Measurements from ENCODE around the gene PIM3.

The PIM3 gene

DNA sequence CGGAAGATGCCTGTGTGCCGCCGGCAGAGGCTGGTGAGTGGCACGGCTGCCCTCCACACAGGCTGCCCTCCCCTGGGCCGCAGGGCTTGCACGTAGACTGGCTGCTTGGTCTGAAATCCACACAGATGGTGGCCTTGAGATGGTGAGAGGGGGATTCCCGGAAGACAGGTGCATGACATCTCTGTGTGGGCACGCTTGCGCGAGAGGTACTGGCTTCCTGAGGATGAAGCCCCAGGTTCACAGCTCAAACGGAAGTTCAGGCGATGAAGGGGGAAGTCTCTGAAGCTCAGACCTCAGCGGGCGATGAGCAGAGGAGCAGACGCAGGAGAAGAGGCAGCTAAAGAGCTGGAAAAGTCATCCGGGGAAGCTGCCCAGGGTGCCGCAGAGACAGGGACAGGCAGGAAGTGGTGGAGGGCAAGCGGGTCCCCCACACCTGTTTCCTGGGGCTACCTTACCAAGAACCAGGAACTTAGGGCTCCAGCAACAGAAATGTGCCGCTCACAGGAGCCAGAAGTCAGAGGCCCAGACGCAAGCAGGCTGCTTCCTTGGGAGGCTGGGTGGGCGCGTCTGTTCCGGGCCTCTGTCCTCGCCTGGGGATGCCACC is 34.9 kb upstream of the PIM3 start:
- Histone ChIP-seq H3K36me3 (ENCODE audit: control insufficient read depth, insufficient read depth, low read length) (peaks cover 11% of the 10 kb centered on the region), H3K4me3 (replicated peaks; ENCODE audit: low read depth, low read length) (peak overlapping the region; percentile 38), H3K27me3 (replicated peaks; ENCODE audit: control insufficient read depth, insufficient read depth, low read length) (no peaks in the 10 kb centered on the region)
- peak; percentile 86 for DNase-seq (ENCODE audit: extremely low read depth, insufficient read length)
- TF ChIP-seq, protein P1, sequence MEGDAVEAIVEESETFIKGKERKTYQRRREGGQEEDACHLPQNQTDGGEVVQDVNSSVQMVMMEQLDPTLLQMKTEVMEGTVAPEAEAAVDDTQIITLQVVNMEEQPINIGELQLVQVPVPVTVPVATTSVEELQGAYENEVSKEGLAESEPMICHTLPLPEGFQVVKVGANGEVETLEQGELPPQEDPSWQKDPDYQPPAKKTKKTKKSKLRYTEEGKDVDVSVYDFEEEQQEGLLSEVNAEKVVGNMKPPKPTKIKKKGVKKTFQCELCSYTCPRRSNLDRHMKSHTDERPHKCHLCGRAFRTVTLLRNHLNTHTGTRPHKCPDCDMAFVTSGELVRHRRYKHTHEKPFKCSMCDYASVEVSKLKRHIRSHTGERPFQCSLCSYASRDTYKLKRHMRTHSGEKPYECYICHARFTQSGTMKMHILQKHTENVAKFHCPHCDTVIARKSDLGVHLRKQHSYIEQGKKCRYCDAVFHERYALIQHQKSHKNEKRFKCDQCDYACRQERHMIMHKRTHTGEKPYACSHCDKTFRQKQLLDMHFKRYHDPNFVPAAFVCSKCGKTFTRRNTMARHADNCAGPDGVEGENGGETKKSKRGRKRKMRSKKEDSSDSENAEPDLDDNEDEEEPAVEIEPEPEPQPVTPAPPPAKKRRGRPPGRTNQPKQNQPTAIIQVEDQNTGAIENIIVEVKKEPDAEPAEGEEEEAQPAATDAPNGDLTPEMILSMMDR (IDR thresholded peaks at IDR 0.05; ENCODE audit: insufficient read depth, low read length, poor library complexity, severe bottlenecking), result no peak

DNA sequence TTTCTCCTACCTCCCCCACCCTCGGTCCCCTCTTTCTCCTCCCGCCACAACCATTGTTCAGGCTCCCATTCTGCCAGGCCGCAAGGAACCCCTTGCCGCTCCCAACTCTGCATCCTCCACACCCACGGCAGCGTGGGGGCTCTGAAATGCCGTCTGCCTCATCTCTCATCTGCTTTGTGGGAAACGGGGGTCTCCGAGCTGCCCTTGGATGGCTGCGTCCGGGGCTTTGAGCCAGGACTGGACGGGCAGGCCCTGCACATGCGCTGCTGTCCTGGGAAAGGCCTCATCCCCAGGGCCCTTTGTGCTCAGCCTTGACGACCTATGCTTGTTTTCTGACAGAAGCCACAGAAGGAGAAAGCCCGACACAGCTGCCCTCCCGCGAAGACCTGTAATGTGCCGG is 33.7 kb upstream of the PIM3 start:
- no peak overlapping the region for H3K4me3 ChIP-seq (replicated peaks; ENCODE audit: low read depth, low read length)
- DNase-seq (ENCODE audit: extremely low read depth, insufficient read length), result no peak

DNA sequence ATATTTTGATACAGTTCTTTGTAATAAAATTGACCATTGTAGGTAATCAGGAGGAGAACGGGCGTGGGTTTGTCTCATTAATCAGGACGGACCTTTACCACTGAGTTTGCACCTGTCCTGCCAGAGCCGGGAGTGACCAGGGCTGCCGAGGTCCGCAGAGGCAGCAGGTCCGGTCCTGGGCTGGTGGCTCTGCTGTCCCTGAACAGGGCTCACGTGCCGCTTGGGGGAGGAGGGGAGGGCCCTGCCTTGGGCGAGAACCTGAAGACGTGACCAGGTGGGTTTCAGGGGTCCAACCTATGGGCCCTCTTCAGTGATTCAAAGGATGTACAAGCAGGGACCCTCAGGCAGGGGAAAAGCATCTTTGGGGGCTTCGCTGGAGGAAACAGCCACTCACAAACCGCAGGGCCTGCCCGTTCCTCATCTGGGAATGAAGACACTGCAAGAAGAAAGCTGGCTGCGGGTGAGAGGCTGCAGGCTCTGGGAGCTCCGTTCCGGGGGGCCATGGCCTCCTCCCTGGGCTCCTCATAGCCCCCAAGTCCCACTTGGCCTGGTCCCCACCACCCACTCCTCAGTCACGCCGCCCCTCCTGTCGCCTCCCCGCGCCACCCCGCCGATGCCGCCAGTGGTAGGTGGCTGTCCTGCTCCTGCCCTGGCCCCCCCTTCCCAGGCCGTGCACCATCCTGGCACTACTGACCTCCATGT is 32.9 kb upstream of the PIM3 start:
- Histone ChIP-seq H3K27me3 (replicated peaks; ENCODE audit: control insufficient read depth, insufficient read depth, low read length) (no peaks in the 10 kb centered on the region), H3K36me3 (ENCODE audit: control insufficient read depth, insufficient read depth, low read length) (no peaks in the 10 kb centered on the region; the same call in none of the 2 replicates), H3K4me3 (replicated peaks; ENCODE audit: low read depth, low read length) (no peak overlapping the region)
- DNase-seq (ENCODE audit: extremely low read depth, insufficient read length), result no peak
- TF ChIP-seq, protein P1 (IDR thresholded peaks at IDR 0.05; ENCODE audit: insufficient read depth, low read length, poor library complexity, severe bottlenecking), result no peak

More for the DNA sequence above, 33.7 kb upstream of the PIM3 start:
- no peaks in the 10 kb centered on the region; the same call in none of the 2 replicates for H3K36me3 ChIP-seq (ENCODE audit: control insufficient read depth, insufficient read depth, low read length)
- no peaks in the 10 kb centered on the region for H3K27me3 ChIP-seq (replicated peaks; ENCODE audit: control insufficient read depth, insufficient read depth, low read length)
- TF ChIP-seq, protein P1 (IDR thresholded peaks at IDR 0.05; ENCODE audit: insufficient read depth, low read length, poor library complexity, severe bottlenecking), result no peak

DNA sequence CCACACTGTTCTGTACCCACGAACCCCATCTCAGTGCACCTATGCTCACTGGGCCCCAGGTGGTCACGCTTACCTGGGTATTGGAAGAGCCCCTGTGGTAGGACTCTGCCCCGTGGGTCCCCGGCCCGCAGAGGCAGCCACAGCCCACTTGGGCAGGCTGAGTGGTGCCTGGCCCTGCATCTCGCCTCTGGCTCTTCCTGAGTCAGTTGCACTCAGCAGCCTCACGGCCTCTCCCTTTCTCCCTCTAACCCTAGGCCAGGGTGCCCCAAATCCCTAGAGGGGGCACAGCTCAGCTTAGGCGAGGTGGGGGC is 32.4 kb upstream of the PIM3 start:
- no peak overlapping the region for H3K4me3 ChIP-seq (replicated peaks; ENCODE audit: low read depth, low read length)
- no peaks in the 10 kb centered on the region for H3K27me3 ChIP-seq (replicated peaks; ENCODE audit: control insufficient read depth, insufficient read depth, low read length)
- no peak for DNase-seq (ENCODE audit: extremely low read depth, insufficient read length)
- TF ChIP-seq, protein P1 (IDR thresholded peaks at IDR 0.05; ENCODE audit: insufficient read depth, low read length, poor library complexity, severe bottlenecking), result no peak
- no peaks in the 10 kb centered on the region; the same call in none of the 2 replicates for H3K36me3 ChIP-seq (ENCODE audit: control insufficient read depth, insufficient read depth, low read length)

DNA sequence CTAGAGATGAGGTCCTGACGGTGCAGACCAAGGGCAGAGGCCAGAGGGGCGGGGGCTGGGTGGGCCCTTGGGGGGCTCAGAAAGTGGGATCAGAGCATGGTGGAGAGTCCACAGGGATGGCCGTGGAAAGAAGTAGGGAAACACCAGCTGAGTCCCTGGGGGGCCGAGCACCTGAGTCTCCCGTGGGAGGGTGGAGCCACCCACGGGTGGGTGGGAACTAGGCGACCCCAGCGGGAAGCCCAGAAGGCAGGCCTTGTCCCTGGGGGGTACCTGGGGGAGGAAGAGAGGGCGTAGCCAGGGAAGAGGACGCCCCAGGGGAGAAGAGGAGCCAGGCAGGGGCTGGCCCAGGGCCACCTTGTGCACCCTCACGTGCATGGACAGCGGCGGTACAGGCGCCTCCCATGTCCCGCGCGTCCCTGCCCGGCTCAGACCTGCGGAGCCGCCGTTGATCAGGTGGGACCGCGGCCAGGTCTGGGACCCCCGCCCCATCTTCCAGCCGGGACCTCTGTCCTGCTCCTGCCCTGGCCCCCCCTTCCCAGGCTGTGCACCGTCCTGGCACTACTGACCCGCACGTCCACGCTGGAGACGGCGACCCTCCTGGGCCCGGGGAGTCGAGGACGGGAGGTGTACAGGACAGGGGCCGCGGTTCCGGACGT is 31.9 kb upstream of the PIM3 start:
- H3K4me3 ChIP-seq (replicated peaks; ENCODE audit: low read depth, low read length), result no peak overlapping the region
- DNase-seq (ENCODE audit: extremely low read depth, insufficient read length), result no peak
- no peaks in the 10 kb centered on the region; the same call in none of the 2 replicates for H3K36me3 ChIP-seq (ENCODE audit: control insufficient read depth, insufficient read depth, low read length)
- TF ChIP-seq, protein P1 (IDR thresholded peaks at IDR 0.05; ENCODE audit: insufficient read depth, low read length, poor library complexity, severe bottlenecking), result no peak
- H3K27me3 ChIP-seq (replicated peaks; ENCODE audit: control insufficient read depth, insufficient read depth, low read length), result no peaks in the 10 kb centered on the region

Data from GM06990 (cell line).